ENCODE measurements around the gene MACROD2.
"Not testable (repeated sequence)": the region's sequence is repeated elsewhere in the genome, so short reads cannot be mapped to it uniquely, and the experiment has no call there.

Gene MACROD2

DNA sequence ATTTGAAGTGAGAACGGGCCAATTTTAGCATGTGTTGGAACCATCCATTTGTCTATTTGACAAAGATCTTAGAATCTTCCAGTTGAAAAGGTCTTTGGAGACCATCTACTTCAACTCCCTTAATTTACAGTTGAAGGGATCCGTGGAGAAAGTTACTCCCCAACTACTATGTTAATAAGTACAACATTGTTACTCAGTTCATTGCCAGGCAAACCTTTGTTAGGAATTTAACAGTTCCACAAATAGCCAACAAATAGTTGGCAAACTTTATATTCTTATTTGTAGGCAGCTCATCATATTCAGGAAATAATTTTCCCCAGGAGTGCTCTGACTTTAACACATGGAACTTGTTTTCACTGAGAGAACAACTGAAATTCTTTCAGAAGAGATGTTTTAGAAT is 423.1 kb downstream of the MACROD2 start:
- DNase-seq: no peak

DNA sequence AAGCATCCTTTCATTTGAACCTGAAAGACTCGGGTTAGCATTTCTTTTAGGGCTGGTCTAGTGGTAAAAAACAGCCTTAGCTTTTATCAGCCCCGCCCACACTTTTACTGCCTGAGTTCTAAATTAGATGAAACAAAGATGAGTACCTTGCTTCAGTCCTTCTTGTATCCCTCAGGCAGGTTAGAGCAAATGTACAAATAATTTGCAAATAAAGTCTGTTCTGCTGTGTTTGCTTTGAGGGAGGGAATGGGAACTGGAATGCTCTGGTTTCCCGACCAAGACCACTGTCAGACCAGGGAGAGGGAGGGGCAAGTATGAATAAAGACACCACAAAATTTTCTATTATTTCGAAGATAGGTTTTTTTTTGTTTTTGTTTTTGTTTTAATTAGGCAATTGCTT is 427.6 kb downstream of the MACROD2 start:
- no peak for DNase-seq

DNA sequence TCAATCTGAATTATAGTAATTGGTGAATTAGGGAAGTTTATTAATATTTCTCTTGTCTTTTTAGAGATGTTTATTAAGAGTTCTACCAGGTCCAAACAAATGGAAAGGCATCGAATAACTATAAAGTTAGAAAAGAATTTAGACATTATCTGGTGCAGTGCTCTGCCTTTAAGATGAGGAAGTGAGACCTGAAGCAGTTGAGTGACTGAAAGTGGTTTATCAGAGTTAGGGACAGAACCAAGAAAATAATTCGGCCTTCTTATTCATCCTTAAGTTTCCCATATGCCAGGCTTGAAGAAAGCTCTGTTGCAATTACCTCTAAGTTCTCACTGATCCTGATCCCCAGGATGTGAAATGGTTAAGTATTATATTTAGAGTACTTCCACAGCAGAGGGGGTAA is 436.3 kb downstream of the MACROD2 start:
- DNase-seq: no peak

DNA sequence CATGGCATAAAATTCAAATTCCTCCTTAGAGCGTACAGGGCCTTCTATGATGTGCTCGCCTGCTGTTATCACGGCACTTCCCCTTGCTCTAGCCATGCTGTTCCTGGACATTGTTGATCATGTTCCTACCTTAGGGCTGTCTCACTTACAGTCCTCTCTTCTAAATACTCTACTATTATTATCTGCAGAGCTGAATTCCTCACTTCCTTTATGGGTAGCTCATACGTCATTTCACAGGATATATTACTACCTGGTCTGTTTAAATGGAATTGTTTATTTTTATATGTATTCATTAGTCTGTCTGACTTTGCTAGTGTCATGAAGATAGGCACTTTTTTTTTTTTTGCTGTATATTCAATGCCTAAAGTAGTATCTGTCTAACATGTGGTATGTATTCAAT is 436.8 kb downstream of the MACROD2 start:
- DNase-seq: no peak

DNA sequence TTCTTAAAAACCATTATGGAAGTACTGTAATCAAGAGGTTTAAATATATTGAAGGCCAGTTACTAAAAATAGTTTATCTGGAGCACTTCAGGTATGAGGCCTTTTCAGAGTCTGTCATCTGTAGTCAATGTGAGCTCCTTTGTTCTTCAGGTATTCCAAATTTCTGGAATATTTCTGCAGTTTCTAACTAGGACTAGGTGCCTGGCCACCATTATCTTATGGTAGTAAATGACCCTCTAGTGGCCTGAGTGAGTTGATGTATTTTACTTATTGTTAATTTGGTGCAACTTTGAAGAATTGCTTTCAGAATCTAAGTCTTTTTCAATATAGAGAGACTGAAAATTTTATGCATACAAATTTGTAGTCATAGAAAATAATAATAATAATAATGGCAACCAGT is 437.3 kb downstream of the MACROD2 start:
- DNase-seq: no peak

DNA sequence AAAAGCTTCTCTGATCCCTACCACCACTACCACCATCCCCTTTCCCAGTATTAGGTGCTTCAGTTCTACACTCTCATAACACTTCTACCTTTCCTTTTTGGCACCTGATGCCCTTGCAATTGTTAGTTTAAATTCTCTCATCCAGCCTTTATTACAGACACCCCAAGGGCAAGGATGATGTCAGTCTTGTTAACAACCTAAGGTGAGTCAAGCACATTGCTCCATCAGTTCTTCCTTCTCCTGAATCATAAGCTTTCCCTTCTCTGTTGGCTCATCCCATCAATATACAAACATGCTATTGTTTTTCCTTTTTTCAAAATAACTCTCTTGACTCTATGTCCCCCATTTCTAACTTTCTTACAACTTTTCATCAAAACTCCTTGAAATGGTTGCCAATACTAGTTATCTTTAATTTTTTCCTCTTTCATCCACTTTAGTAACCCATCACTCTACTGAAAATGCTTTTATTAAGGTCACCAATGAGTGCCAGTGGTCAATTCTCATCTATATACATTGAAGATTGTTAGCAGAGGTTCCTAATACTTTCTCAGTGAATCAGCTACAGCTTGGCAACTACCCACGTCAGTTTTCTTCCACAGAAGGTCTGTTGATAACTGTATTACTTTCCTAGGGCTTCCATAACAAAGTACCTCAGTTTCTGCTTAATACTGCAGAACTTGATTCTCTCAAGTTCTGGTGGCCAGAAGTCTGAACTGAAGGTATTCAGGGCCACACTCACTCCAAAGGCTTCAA is 439.2 kb downstream of the MACROD2 start:
- no peak for DNase-seq

DNA sequence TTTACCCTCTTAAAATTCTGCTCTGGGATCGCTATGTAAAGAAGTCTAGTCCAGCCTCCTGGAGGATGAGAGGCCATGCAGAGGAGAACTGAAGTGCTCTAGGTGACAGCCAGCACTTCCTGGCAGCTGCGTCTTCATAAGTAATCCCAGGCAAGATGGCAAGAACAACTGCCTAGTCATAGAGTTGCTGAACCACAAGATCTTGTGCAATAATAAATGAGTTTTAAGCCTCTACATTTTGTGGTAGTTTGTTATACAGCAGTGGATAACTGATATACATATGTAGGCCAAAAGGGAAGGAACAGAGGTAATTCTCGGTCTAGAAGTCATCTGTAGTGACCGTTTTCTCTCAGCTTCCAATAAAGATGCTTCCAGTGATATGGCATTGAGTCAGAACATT is 445.9 kb downstream of the MACROD2 start:
- DNase-seq: no peak

DNA sequence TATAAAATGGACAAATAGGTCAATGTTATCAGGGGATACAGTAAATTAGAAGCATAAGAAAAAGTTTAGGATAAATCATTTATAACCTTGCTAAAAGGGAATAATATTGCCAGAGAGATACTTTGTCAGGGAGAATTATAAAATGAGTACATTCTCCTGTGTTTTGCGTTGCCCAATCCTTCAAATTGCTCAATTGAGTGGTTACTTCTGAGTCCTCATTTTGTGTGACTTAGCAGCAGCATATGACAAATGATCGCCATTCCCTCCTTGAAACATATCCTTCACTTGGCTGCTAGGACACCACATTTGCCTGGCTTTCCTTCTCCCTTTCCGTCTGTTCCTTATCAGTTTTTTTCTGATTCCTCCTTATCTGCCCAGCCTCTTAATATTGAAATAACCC is 448.8 kb downstream of the MACROD2 start:
- DNase-seq: no peak

DNA sequence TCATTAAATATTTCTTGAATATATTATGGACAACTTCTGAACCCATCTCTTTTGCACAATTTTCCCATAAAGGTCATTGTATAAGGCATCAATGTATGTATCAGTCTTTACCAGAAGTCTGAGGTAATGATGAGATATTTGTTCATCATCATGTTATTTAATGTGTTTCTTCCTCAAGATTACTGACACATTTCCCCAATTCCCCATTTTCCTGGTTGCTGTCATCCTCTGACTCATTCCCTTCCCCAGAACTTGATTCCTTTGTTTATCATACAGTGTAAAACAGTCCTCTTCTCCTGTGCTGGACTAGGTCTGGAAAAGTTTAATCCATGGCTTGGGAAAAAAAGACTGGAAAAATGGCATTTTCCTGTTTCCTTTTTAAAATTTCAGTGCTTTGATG is 450.0 kb downstream of the MACROD2 start:
- no peak for DNase-seq

DNA sequence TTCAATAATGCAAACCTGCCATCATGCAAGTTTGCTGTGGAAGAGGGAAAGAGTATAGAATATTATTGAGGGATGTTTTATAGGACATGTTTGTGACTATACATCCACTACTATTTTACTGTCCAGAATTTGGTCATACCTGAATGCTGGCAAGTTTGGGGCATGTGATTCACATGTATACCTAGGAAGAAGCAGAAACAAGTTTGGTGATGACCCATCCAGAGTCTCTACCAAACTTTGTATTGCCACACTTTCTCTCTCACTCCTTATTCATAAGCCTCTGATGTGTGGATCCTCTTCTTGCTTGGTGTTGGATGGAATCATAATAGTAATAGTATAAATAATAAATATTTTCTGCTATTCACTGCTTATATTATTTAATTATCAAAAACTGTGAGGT is 450.6 kb downstream of the MACROD2 start:
- no peak for DNase-seq

DNA sequence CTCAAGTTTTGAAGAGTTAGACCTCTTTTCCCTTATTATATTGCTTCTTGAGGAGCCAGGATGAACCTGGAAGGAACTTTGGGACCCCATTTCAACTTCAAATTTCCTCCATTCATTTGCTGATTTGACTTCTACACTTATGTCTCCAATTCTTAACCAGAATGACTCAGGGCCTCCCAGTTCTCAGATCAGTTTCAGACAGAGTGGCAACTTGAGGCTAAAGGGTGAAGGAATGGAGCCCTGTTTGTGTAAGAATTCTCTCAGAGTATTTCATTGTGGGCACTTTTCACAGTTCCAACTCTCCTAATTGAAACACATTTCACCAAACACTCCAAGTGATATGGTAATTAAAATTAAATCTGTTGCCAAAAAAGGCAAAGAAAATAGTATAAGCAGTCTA is 451.1 kb downstream of the MACROD2 start:
- no peak for DNase-seq

DNA sequence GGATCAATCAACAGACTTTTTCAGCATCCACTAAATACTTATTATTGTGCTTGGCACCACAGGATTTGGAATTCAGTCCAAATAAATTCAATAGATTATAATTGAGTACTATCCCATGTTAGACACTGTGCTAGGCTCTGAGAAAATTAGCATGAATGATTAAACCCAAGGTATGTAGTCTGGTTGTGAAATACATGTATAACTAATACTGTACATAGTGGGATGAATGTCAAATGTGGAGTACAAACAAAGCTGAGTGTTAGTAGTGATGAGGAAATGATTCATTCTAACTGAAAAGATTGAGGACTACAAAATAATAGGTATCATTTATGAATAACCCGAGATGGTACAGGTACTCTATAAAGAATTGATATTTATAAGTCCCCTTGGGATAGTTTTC is 454.0 kb downstream of the MACROD2 start:
- DNase-seq: no peak

DNA sequence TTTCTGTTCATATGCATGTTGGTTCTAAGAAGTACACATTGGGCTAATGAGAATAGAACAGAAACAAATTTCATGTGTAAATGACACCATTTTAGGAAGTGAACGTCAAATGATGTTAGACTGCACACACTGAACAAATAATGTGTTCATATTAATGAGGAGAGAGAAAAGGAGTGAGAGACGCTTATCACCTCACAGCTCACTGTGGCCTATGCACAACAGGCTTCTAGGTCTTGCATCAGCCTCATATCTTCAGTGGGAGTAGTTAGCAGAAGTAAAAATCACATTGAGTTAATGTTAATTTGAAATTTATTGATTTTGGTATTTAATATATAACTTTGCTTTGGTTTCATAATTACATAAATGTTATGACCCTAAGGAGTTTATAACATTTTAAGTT is 454.9 kb downstream of the MACROD2 start:
- no peak for DNase-seq

DNA sequence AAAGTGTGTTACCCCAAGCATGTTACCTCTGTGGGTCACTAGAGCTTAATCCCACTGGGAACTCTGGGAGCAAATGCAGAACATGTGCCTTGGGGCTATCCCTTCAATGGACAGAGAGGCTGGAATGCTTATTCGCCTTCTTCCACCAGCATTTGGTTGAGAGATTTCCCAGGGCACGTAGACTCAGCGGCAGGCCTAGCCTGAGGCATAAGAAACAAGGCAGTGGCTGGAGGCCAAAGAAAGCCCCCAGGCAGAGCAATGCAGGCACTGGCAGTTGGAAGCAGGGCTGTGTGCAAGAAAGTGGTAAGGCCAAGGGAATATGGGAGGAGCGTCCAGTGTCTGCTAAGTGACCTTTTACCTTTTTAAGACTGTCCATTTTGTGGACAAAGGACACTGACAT is 456.1 kb downstream of the MACROD2 start:
- no peak for DNase-seq

DNA sequence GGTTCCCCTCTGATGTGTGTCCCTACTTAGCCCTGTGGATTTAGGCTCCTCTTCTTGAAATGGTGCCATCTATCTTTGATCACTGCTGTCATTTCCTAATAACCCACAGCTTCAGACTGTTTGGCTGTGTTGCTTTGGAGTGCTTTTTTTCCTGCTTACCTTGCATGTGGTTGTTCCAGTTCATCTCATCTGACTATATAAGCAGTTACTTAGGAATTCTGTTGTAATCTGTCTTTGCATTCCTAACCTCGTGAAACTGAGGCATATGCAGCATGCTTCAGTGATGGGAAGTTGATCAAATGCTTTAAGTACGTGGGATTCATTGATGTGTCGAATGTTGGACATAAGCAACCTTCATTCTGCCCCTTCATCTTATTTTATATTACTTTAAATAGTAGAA is 457.9 kb downstream of the MACROD2 start:
- DNase-seq: no peak

DNA sequence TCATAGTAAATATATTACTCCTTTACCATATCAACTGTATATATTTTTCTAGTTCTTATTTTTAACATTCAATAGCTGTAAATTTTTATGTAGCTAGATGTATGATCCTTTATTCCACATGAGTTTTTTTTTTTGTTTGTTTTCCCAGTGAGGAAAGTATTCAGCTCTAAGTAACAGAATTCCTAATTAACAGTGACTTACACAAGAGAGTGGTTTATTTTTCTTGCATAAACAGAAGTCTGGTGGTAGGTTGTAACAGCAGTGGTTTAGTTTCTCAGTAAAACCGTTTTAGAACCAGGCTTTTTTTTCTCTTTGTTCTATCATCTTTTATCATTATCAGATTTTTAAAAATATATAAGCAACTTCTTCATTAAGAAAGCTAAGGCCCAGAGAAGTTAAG is 459.0 kb downstream of the MACROD2 start:
- no peak for DNase-seq

DNA sequence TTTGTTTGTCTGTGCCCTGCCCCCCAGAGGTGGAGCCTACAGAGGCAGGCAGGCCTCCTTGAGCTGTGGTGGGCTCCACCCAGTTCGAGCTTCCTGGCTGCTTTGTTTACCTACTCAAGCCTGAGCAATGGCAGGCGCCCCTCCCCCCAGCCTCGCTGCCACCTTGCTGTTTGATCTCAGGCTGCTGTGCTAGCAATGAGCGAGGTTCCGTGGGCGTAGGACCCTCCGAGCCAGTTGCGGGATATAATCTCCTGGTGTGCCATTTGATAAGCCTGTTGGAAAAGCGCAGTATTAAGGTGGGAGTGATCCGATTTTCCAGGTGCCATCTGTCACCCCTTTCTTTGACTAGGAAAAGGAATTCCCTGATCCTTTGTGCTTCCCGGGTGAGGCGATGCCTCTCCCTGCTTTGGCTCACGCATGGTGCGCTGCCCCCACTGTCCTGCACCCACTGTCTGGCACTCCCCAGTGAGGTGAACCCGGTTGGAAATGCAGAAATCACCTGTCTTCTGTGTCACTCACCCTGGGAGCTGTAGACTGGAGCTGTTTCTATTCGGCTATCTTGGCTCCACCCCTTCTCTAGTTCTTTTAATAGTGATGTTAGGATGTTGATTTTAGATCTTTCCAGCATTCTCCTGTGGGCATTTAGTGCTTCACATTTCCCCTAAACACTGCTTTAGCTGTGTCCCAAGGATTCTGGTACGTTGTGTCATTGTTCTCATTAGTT is 471.9 kb downstream of the MACROD2 start:
- not testable (repeated sequence) for DNase-seq

DNA sequence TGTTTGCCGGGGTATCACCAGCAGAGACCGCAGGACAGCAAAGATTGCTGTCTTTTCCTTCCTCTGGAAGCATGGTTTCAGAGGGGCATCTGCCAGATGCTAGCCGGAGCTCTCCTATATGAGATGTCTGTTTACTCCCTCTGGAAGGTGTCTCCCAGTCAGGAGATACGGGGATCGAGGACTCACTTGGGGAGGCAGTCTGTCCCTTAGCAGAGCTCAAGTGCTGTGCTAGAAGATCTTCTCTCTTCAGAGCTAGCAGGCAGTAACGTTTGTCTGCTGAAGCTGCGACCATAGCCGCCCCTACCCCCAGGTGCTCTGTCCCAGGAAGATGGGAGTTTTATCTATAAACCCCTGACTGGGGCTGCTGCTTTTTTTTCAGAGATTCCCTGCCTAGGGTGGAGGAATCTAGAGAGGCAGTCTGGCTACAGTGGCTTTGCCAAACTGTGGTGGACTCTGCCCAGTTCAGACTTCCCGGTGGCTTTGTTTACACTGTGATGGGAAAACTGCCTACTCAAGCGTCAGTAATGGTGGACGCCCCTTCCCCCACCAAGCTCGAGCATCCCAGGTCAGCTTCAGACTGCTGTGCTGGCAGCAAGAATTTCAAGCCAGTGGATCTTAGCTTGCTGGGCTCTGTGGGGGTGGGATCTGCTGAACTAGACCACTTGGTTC is 475.0 kb downstream of the MACROD2 start:
- no peak for DNase-seq

DNA sequence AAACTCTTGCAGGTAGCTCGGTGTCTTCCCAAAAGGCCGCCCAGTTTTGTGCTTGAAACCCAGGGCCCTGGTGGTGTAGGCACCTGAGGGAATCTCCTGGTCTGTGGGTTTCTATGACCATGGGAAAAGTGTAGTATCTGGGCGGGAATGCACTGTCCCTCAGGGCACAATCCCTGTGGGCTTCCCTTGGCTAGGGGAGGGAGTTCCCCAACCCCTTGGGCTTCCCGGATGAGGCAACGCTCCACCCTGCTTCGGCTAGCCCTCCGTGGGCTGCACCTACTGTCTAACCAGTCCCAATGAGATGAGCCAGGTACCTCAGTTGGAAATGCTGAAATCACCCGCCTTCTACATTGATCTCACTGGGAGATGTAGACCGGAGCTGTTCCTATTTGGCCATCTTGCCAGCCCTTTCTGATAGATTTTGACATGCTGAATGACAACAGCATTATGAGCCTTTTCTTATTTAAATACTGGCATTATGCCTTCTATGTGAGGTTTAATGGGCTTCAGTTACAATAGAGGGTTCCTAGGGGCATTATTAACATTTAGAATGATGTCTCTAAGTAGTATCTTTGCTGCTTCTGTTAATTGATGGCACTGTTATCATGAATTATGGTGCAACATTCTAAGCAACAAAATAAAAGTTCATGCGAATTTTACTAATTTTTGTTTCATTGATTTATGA is 475.8 kb downstream of the MACROD2 start:
- no peak for DNase-seq

DNA sequence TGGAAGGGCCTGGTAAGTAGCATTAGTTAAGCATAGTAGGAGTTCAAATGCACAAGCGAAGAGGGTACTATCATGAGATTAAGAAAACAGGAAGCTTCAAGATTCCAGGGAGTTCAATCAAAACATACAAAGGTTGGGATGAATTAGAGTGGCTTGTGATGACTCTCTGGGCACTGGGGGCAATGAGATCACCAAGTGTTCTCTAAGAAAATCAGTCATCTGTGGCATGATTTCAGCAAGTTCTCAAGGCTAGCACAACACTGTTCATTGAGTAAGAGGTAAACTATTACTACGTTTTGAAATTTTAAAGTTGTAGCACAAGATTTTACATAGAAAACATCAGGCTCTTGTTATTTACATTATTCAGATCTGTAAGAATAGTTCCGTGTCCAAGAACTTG is 481.8 kb downstream of the MACROD2 start:
- no peak for DNase-seq

DNA sequence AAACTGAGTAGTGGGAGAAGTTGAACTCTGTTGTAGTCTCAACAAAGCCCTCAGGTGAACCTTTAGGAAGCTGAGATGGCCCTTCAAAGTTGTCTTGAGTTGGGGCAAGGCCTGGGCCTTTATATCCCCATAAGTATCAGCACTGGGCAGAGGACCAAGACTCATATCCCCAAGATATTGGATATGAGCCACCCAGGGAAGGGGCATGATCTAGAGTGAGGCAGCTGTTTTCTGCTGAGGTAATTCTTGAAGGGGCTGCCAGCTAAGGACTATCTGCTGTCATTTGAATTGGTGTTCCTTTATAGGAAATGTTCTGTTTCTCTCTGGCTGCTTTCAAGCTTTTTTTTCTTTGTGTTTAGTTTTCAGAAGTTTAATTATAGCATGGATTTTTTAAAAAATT is 482.8 kb downstream of the MACROD2 start:
- DNase-seq: no peak

DNA sequence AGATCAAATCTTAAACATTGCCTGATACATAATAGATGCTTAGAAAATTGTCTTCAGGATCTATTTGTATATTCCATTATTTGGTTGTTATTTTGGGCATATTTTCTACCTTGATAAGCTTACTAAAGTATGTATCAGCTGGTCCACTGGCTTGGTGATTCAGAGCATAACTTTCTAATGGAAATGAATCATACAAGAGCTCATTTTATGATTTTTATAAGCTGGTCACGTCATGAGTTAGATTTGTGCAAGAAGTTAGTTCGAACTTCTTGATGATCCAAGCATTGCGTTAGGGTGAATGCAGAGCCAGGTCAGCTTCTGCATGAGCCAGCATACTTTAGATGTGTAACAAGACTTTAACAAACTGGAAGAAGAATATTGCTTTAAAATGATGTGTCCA is 486.5 kb downstream of the MACROD2 start:
- DNase-seq: no peak

DNA sequence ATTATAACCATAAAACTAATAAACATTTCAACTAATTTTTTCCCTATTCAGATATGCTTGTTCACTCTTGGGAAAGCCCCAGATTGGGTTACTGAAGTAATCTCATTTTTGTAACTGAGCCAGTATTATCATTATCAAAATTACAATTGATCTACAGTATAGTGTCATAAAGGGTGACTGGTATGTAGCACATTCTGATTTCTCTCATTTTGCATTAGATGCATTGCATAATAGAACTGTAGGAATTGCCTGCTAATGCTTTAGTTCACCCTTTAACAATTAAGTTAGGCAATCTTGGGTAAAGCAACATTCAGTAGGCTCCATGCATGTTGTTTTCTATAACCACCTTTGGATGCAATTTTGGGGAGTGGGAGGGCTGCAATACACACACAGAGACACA is 492.9 kb downstream of the MACROD2 start:
- DNase-seq: no peak
